HUES64 (cell line): ENCODE results near the gene KCNT1.
A peak's percentile ranks its signal among the peaks of the same experiment; 100 is the strongest.

ENCODE experiments used
- H3K27ac ChIP-seq: 2 replicates; pipeline ENCODE4 v1.7.0; 2013; ENCODE audit warnings: low read depth, low read length, inconsistent platforms
- H3K27me3 ChIP-seq: 2 replicates; pipeline ENCODE4 v1.6.1; 2013; ENCODE audit warnings: mild to moderate bottlenecking, low read length; ENCODE audit not compliant: insufficient read depth
- H3K36me3 ChIP-seq: 2 replicates; pipeline ENCODE4 v1.6.1; 2013; ENCODE audit warnings: mild to moderate bottlenecking, low read length; ENCODE audit not compliant: insufficient read depth
- H3K4me1 ChIP-seq: 2 replicates; pipeline ENCODE4 v1.6.1; 2013; ENCODE audit warnings: mild to moderate bottlenecking, low read length, moderate library complexity; ENCODE audit not compliant: insufficient read depth
- H3K4me3 ChIP-seq: 2 replicates; pipeline ENCODE4 v1.5.1; 2013; ENCODE audit warnings: mild to moderate bottlenecking, low read length, moderate library complexity
- H3K9ac ChIP-seq: 2 replicates; pipeline ENCODE4 v1.6.1; 2013; ENCODE audit warnings: mild to moderate bottlenecking, low read depth, low read length
- H3K9me3 ChIP-seq: 2 replicates; pipeline ENCODE4 v1.6.1; 2013; ENCODE audit warnings: low read depth, low read length; ENCODE audit not compliant: insufficient read depth
- WGBS: fragments of 150-250, 120-280 bp; methylation state at CpG from one replicate; pipeline ENCODE4 v1.1.7; 2013; ENCODE audit warnings: missing lambda C conversion rate; 5-methylcytosine and 5-hydroxymethylcytosine counted together

KCNT1 gene

GRCh38 chr9:135700525-135700924, 1.5 kb upstream of the KCNT1 start:
- no peaks in the 10 kb centered on the region for H3K4me1 ChIP-seq
- H3K9ac ChIP-seq: no peak overlapping the region
- 93% methylated on average over 15 of the region's 15 CpGs for WGBS
- H3K27ac ChIP-seq: no peak overlapping the region
- H3K36me3 ChIP-seq: no peaks in the 10 kb centered on the region
- no peaks in the 10 kb centered on the region for H3K9me3 ChIP-seq
- peaks cover 26% of the 10 kb centered on the region for H3K27me3 ChIP-seq
- H3K4me3 ChIP-seq: no peak overlapping the region

- peaks cover 26% of the 10 kb centered on the region for H3K27me3 ChIP-seq
- 39% methylated on average over 39 of the region's 40 CpGs for WGBS
- peak overlapping the region; percentile 53 for H3K4me3 ChIP-seq
- no peaks in the 10 kb centered on the region for H3K4me1 ChIP-seq
- peak overlapping the region; percentile 50; the same call in 1 of the 2 replicates for H3K9ac ChIP-seq
- no peaks in the 10 kb centered on the region for H3K36me3 ChIP-seq
- H3K9me3 ChIP-seq: no peaks in the 10 kb centered on the region
- H3K27ac ChIP-seq: no peak overlapping the region
These were observed 672 bp upstream of the KCNT1 start for GRCh38 chr9:135701067-135701958.

- WGBS: 41% methylated on average over 14 of the region's 14 CpGs
- H3K9ac ChIP-seq: no peak overlapping the region
- no peaks in the 10 kb centered on the region for H3K9me3 ChIP-seq
- peaks cover 26% of the 10 kb centered on the region for H3K27me3 ChIP-seq
- no peak overlapping the region for H3K4me3 ChIP-seq
- no peaks in the 10 kb centered on the region for H3K36me3 ChIP-seq
- H3K4me1 ChIP-seq: no peaks in the 10 kb centered on the region
- H3K27ac ChIP-seq: no peak overlapping the region
These were observed 1.7 kb downstream of the KCNT1 start for GRCh38 chr9:135703726-135704125.

- Histone ChIP-seq H3K4me1 (no peaks in the 10 kb centered on the region), H3K36me3 (no peaks in the 10 kb centered on the region), H3K27ac (no peak overlapping the region), H3K27me3 (peaks cover 26% of the 10 kb centered on the region), H3K9me3 (no peaks in the 10 kb centered on the region), H3K4me3 (no peak overlapping the region), H3K9ac (no peak overlapping the region)
- 94% methylated on average over 5 of the region's 5 CpGs for WGBS
These were observed 2.5 kb downstream of the KCNT1 start for GRCh38 chr9:135704483-135704882.

- WGBS: 92% methylated on average over 14 of the region's 14 CpGs
- no peak overlapping the region for H3K9ac ChIP-seq
- no peak overlapping the region for H3K4me3 ChIP-seq
- no peaks in the 10 kb centered on the region for H3K4me1 ChIP-seq
- H3K36me3 ChIP-seq: no peaks in the 10 kb centered on the region
- no peak overlapping the region for H3K27ac ChIP-seq
- H3K9me3 ChIP-seq: no peaks in the 10 kb centered on the region
- H3K27me3 ChIP-seq: peaks cover 26% of the 10 kb centered on the region
These were observed 3.4 kb downstream of the KCNT1 start for GRCh38 chr9:135705376-135705775.

- peaks cover 23% of the 10 kb centered on the region for H3K27me3 ChIP-seq
- H3K4me1 ChIP-seq: no peaks in the 10 kb centered on the region
- H3K36me3 ChIP-seq: no peaks in the 10 kb centered on the region
- 92% methylated on average over 9 of the region's 9 CpGs for WGBS
- H3K9ac ChIP-seq: no peak overlapping the region
- no peaks in the 10 kb centered on the region for H3K9me3 ChIP-seq
- H3K27ac ChIP-seq: no peak overlapping the region
- no peak overlapping the region for H3K4me3 ChIP-seq
These were observed 4.3 kb downstream of the KCNT1 start for GRCh38 chr9:135706288-135706687.

- H3K4me1 ChIP-seq: no peaks in the 10 kb centered on the region
These were observed 5.5 kb downstream of the KCNT1 start for GRCh38 chr9:135707252-135708138.

GRCh38 chr9:135708164-135708563, 6.2 kb downstream of the KCNT1 start:
- Histone ChIP-seq H3K9me3 (no peaks in the 10 kb centered on the region), H3K27ac (no peak overlapping the region), H3K27me3 (peaks cover 9% of the 10 kb centered on the region), H3K36me3 (no peaks in the 10 kb centered on the region), H3K4me3 (no peak overlapping the region), H3K4me1 (no peaks in the 10 kb centered on the region), H3K9ac (no peak overlapping the region)
- 95% methylated on average over 4 of the region's 4 CpGs for WGBS

More at GRCh38 chr9:135707252-135708138, 5.5 kb downstream of the KCNT1 start:
- H3K4me3 ChIP-seq: no peak overlapping the region
- WGBS: 77% methylated on average over 23 of the region's 23 CpGs
- H3K9me3 ChIP-seq: no peaks in the 10 kb centered on the region
- H3K27ac ChIP-seq: no peak overlapping the region
- H3K9ac ChIP-seq: no peak overlapping the region
- no peaks in the 10 kb centered on the region for H3K36me3 ChIP-seq
- peaks cover 13% of the 10 kb centered on the region for H3K27me3 ChIP-seq

GRCh38 chr9:135711391-135711790, 9.4 kb downstream of the KCNT1 start:
- H3K27ac ChIP-seq: no peak overlapping the region
- no peak overlapping the region for H3K9ac ChIP-seq
- no peaks in the 10 kb centered on the region for H3K4me1 ChIP-seq
- no peaks in the 10 kb centered on the region for H3K9me3 ChIP-seq
- H3K36me3 ChIP-seq: no peaks in the 10 kb centered on the region
- WGBS: 92% methylated on average over 12 of the region's 12 CpGs
- H3K4me3 ChIP-seq: no peak overlapping the region
- peaks cover 28% of the 10 kb centered on the region for H3K27me3 ChIP-seq

- no peaks in the 10 kb centered on the region for H3K36me3 ChIP-seq
- 82% methylated on average over 10 of the region's 10 CpGs for WGBS
- H3K27ac ChIP-seq: no peak overlapping the region
- peaks cover 33% of the 10 kb centered on the region for H3K27me3 ChIP-seq
- H3K4me1 ChIP-seq: no peaks in the 10 kb centered on the region
- no peak overlapping the region for H3K4me3 ChIP-seq
- no peak overlapping the region for H3K9ac ChIP-seq
- no peaks in the 10 kb centered on the region for H3K9me3 ChIP-seq
These were observed 9.9 kb downstream of the KCNT1 start for GRCh38 chr9:135711881-135712280.
